Sigmoid colon (tissue), 7 donors: ENCODE measurements around the gene TSC22D1. TPM values are rescaled to one million over a fixed set of nuclear protein-coding genes. Genes with fewer than 3 reads are reported as not detected.
"Not testable (repeated sequence)": the region's sequence is repeated elsewhere in the genome, so short reads cannot be mapped to it uniquely, and the experiment has no call there.

Experiments used
- DNase-seq: peaks from one replicate; pipeline ENCODE4 v3.0.0-alpha.2; 2019
- H3K27ac ChIP-seq, 4 donors: fragments of 200-600 bp; sonication (generic); one replicate each; pipeline ENCODE4 v1.5.1; 2016 to 2019; ENCODE audit warnings: mild to moderate bottlenecking in 1 of 4
- H3K27me3 ChIP-seq, 3 donors: fragments of 200-600 bp; sonication (generic); one replicate each; pipeline ENCODE4 v1.5.1; 2019; ENCODE audit warnings: mild to moderate bottlenecking in 1 of 3
- H3K36me3 ChIP-seq, 4 donors: fragments of 200-600 bp; sonication (generic); one replicate each; pipeline ENCODE4 v1.5.1; 2016 to 2019
- H3K4me1 ChIP-seq, 4 donors: fragments of 200-600 bp; sonication (generic); one replicate each; pipeline ENCODE4 v1.5.1; 2017 to 2019
- H3K4me3 ChIP-seq, 4 donors: fragments of 200-600 bp; sonication (generic); one replicate each; pipeline ENCODE4 v1.5.1; 2017 to 2019; ENCODE audit warnings: mild to moderate bottlenecking in 2 of 4, moderate library complexity in 1 of 4
- H3K9me3 ChIP-seq, 4 donors: fragments of 200-600 bp in 3 of 4; sonication (generic) in 3 of 4; one replicate each; pipeline versions ENCODE4 v1.5.1 to v1.6.1; 2013 to 2019
- CTCF ChIP-seq, 4 experiments: fragments of 450-650 bp in 3 of 4; fragments of 200-600 bp in 1 of 4; IDR thresholded peaks; one replicate each; pipeline ENCODE4 v1.5.1; 2016 to 2019; ENCODE audit warnings: antibody characterized with exemption in 4 of 4, mild to moderate bottlenecking in 3 of 4, moderate library complexity in 2 of 4
- EP300 ChIP-seq, 4 donors: sonication (generic); formaldehyde crosslinking; IDR thresholded peaks; one replicate each; pipeline ENCODE4 v1.6.1; 2017; ENCODE audit warnings: antibody characterized with exemption in 4 of 4
- POLR2A ChIP-seq, 2 donors: fragments of 450-650 bp; IDR thresholded peaks; one replicate each; pipeline ENCODE4 v1.6.1; 2016; ENCODE audit warnings: antibody characterized with exemption in 2 of 2, mild to moderate bottlenecking in 2 of 2, moderate library complexity in 2 of 2
- POLR2AphosphoS5 ChIP-seq, 4 donors: sonication (generic); formaldehyde crosslinking; IDR thresholded peaks; one replicate each; pipeline ENCODE4 v1.6.1; 2017; ENCODE audit warnings: antibody characterized with exemption in 4 of 4
- WGBS, 2 donors: extraction: QIAGEN DNeasy Blood & Tissue Kit; methylation state at CpG; one replicate each; pipeline ENCODE4 v1.1.7; 2013; 5-methylcytosine and 5-hydroxymethylcytosine counted together
- intact Hi-C: fragments of 100-400 bp; cut with DNase I; formaldehyde crosslinking; loops from one replicate; pipeline ENCODE4 v1.15.1; 2023
- polyA plus RNA-seq, 3 donors: library from polyadenylated mRNA; stranded (reverse); fragments of 200-250 nt; gene quantifications; one replicate each; pipeline ENCODE4 v1.2.3, GENCODE V29; 2013
- total RNA-seq, 4 donors: library from RNA; depleted of rRNA; stranded (reverse); fragments of >200 nt; gene quantifications; one replicate each; pipeline ENCODE4 v1.1.0, GENCODE V29; 2016
- donor health status: healthy with polysubstance abuse.
- donor health status: Bipolar disorder and iron deficiency.
- donor health status: healthy.

TSC22D1 gene
- total and polyA plus RNA-seq, 7 donors: 121 to 225 (median 176) TPM

- 94 to 96% methylated on average over 3 of the region's 3 CpGs for WGBS, 2 donors
- Histone ChIP-seq H3K27me3 (no peaks in the 10 kb centered on the region), H3K27ac (no peak overlapping the region), H3K4me3 (no peak overlapping the region), H3K9me3 (no peaks in the 10 kb centered on the region), H3K36me3 (no peaks in the 10 kb centered on the region), H3K4me1 (peaks cover 0 to 4% (median 0%) of the 10 kb centered on the region in 4 donors)
- intact Hi-C loops: no loop called here
- TF ChIP-seq POLR2A (IDR thresholded peaks at IDR 0.05) (no peak), CTCF (IDR thresholded peaks at IDR 0.05) (no peak), EP300 (IDR thresholded peaks at IDR 0.05) (no peak), POLR2AphosphoS5 (IDR thresholded peaks at IDR 0.05) (no peak)
- no peak for DNase-seq
These were observed 10.2 kb downstream of the TSC22D1 start for GRCh38 chr13:44565881-44566280.

- no peak overlapping the region for H3K27ac ChIP-seq
- WGBS, 2 donors: 65 to 83% methylated on average over 2 of the region's 2 CpGs
- intact Hi-C loops: no loop called here
- H3K9me3 ChIP-seq: no peaks in the 10 kb centered on the region
- H3K4me1 ChIP-seq: no peaks in the 10 kb centered on the region
- no peaks in the 10 kb centered on the region for H3K27me3 ChIP-seq
- H3K4me3 ChIP-seq: no peak overlapping the region
- TF ChIP-seq POLR2AphosphoS5 (IDR thresholded peaks at IDR 0.05): no peak
- TF ChIP-seq POLR2A (IDR thresholded peaks at IDR 0.05): no peak
- no peak for TF ChIP-seq EP300 (IDR thresholded peaks at IDR 0.05)
- no peak for DNase-seq
- H3K36me3 ChIP-seq: no peaks in the 10 kb centered on the region
These were observed 11.2 kb downstream of the TSC22D1 start for GRCh38 chr13:44564936-44565335.

GRCh38 chr13:44562853-44563252, 13.3 kb downstream of the TSC22D1 start:
- H3K27me3 ChIP-seq, H3K9me3 ChIP-seq, H3K27ac ChIP-seq, DNase-seq, H3K36me3 ChIP-seq, H3K4me3 ChIP-seq, intact Hi-C loops, H3K4me1 ChIP-seq: not testable (repeated sequence)
- WGBS, 2 donors: 95 to 97% methylated on average over 6 of the region's 6 CpGs

GRCh38 chr13:44561351-44561750, 14.8 kb downstream of the TSC22D1 start:
- intact Hi-C loops: no loop called here
- no peak overlapping the region for H3K27ac ChIP-seq
- no peak overlapping the region for H3K4me3 ChIP-seq
- no peaks in the 10 kb centered on the region for H3K9me3 ChIP-seq
- H3K4me1 ChIP-seq: no peaks in the 10 kb centered on the region
- no peak for DNase-seq
- no peaks in the 10 kb centered on the region for H3K27me3 ChIP-seq
- TF ChIP-seq EP300 (IDR thresholded peaks at IDR 0.05) (no peak), CTCF (IDR thresholded peaks at IDR 0.05) (no peak), POLR2AphosphoS5 (IDR thresholded peaks at IDR 0.05) (no peak), POLR2A (IDR thresholded peaks at IDR 0.05) (no peak)
- WGBS, 2 donors: 29 to 83% methylated on average over 2 of the region's 2 CpGs
- H3K36me3 ChIP-seq: no peaks in the 10 kb centered on the region

GRCh38 chr13:44557986-44558385, 18.1 kb downstream of the TSC22D1 start:
- H3K4me3 ChIP-seq: no peak overlapping the region
- intact Hi-C loops: no loop called here
- H3K27me3 ChIP-seq: no peaks in the 10 kb centered on the region
- no peak for DNase-seq
- H3K4me1 ChIP-seq: no peaks in the 10 kb centered on the region
- H3K36me3 ChIP-seq: no peaks in the 10 kb centered on the region
- no peak overlapping the region for H3K27ac ChIP-seq
- 81 to 89% methylated on average over 2 of the region's 2 CpGs for WGBS, 2 donors
- H3K9me3 ChIP-seq: no peaks in the 10 kb centered on the region
- TF ChIP-seq POLR2A (IDR thresholded peaks at IDR 0.05) (no peak), EP300 (IDR thresholded peaks at IDR 0.05) (no peak), CTCF (IDR thresholded peaks at IDR 0.05) (no peak), POLR2AphosphoS5 (IDR thresholded peaks at IDR 0.05) (no peak)

GRCh38 chr13:44555207-44555606, 20.9 kb downstream of the TSC22D1 start:
- H3K4me1 ChIP-seq: no peaks in the 10 kb centered on the region
- H3K27me3 ChIP-seq: no peaks in the 10 kb centered on the region
- H3K9me3 ChIP-seq: no peaks in the 10 kb centered on the region
- no peak overlapping the region for H3K27ac ChIP-seq
- no peak overlapping the region for H3K4me3 ChIP-seq
- no peaks in the 10 kb centered on the region for H3K36me3 ChIP-seq
- 97% methylated on average over 12 of the region's 12 CpGs for WGBS, 2 donors
- intact Hi-C loops: no loop called here
- DNase-seq: no peak
- TF ChIP-seq POLR2AphosphoS5 (IDR thresholded peaks at IDR 0.05) (no peak), POLR2A (IDR thresholded peaks at IDR 0.05) (no peak), CTCF (IDR thresholded peaks at IDR 0.05) (no peak), EP300 (IDR thresholded peaks at IDR 0.05) (no peak)
